ENCODE measurements around the gene TAS2R31.

GRCh38 chr12:10989107-10989506, 42.1 kb downstream of the TAS2R31 start:
- no peak for TF ChIP-seq CTCF (IDR thresholded peaks at IDR 0.05)
- no peak for TF ChIP-seq POLR2A (IDR thresholded peaks at IDR 0.05)

Data from transverse colon (tissue), 3 donors.